Panc1 (cell line): ENCODE measurements around the gene EPDR1. TPM values are rescaled to one million over a fixed set of nuclear protein-coding genes. Genes with fewer than 3 reads are reported as not detected.

ENCODE experiments used
- ATAC-seq: fragments of 200-7000 bp; cut with Tn5 transposase; 2 replicates; pipeline ENCODE4 v1.9.1; 2020; ENCODE audit warnings: mild to moderate bottlenecking, moderate library complexity
- BruUV-seq: library from RNA; stranded (reverse); fragments of 400-500 nt; replicated peaks from 2 replicates; lab custom pipeline; 2021; lab: Mats Ljungman, UMichigan
- CTCF ChIA-PET: fragments of 300-600 bp; sonication (Branson Sonifier 250); formaldehyde crosslinking; loops from one replicate; lab custom pipeline; 2022; ENCODE audit warnings: antibody characterized with exemption; lab: Charles Lee
- POLR2A ChIA-PET: fragments of 300-600 bp; sonication (Branson Sonifier 250); formaldehyde crosslinking; loops from one replicate; lab custom pipeline; 2022; ENCODE audit warnings: antibody characterized with exemption; lab: Charles Lee
- DNase-seq: peaks from one replicate; pipeline ENCODE4 v3.0.0-alpha.2; 2010; ENCODE audit warnings: low read depth, low spot score
- H3K27ac ChIP-seq: 2 replicates; pipeline ENCODE4 v1.5.1; 2011; ENCODE audit warnings: mild to moderate bottlenecking, low read length, inconsistent platforms
- H3K27me3 ChIP-seq: fragments of 200-500 bp; sonication (Bioruptor generic); 2 replicates; pipeline ENCODE4 v1.6.0; 2014; ENCODE audit warnings: low read length, inconsistent platforms; ENCODE audit not compliant: control insufficient read depth, insufficient read depth
- H3K36me3 ChIP-seq: fragments of 200-500 bp; sonication (Bioruptor generic); 2 replicates; pipeline ENCODE4 v1.5.1; 2014; ENCODE audit warnings: inconsistent platforms, mild to moderate bottlenecking, low read length, moderate library complexity; ENCODE audit not compliant: control insufficient read depth, insufficient read depth
- H3K4me1 ChIP-seq: 2 replicates; pipeline ENCODE4 v1.5.1; 2011; ENCODE audit warnings: inconsistent platforms, mild to moderate bottlenecking, low read length, moderate library complexity; ENCODE audit not compliant: control insufficient read depth, insufficient read depth
- H3K4me3 ChIP-seq, 2 experiments: 2 replicates each; pipeline ENCODE4 v1.5.1; 2011 to 2012; ENCODE audit warnings: low read depth in 2 of 2, low read length in 2 of 2, mild to moderate bottlenecking in 2 of 2, inconsistent platforms in 1 of 2, moderate library complexity in 1 of 2
- H3K9me3 ChIP-seq: fragments of 200-500 bp; sonication (Bioruptor generic); 2 replicates; pipeline ENCODE4 v1.5.1; 2014; ENCODE audit warnings: low read depth, mild to moderate bottlenecking, inconsistent platforms, low read length, moderate library complexity; ENCODE audit not compliant: control insufficient read depth, insufficient read depth
- CTCF ChIP-seq: fragments of 450-650 bp; IDR thresholded peaks from 2 replicates; pipeline ENCODE4 v1.5.1; 2017; ENCODE audit warnings: mild to moderate bottlenecking
- POLR2AphosphoS5 ChIP-seq: IDR thresholded peaks from 2 replicates; pipeline ENCODE4 v1.6.1; 2012; ENCODE audit warnings: mild to moderate bottlenecking, low read depth, low read length, moderate library complexity
- SIN3A ChIP-seq: IDR thresholded peaks from 2 replicates; pipeline ENCODE4 v1.6.1; 2012; ENCODE audit warnings: low read depth, mild to moderate bottlenecking, low read length, moderate library complexity, borderline replicate concordance; ENCODE audit not compliant: insufficient read depth
- TCF7L2 ChIP-seq: IDR thresholded peaks from 2 replicates; pipeline ENCODE4 v1.6.1; 2011; ENCODE audit warnings: mild to moderate bottlenecking, low read depth, low read length, inconsistent platforms
- in situ Hi-C: cut with HindIII; loops from 2 replicates; pipeline ENCODE4 v1.10.0; 2016; ENCODE audit warnings: low sequenced_read_pairs, low pct_unique_long_range_greater_than_20kb
- intact Hi-C: fragments of 100-400 bp; cut with micrococcal nuclease; formaldehyde crosslinking; loops from one replicate; pipeline ENCODE4 v1.10.0; 2022; ENCODE audit not compliant: unreplicated experiment
- total RNA-seq: library from RNA; stranded (reverse); gene quantifications from one replicate; pipeline ENCODE4 v1.2.1, GENCODE V29; 2021; ENCODE audit not compliant: unreplicated experiment
- TF ChIP-seq, protein P1 (sequence below), 2 experiments: IDR thresholded peaks; 2 replicates each; pipeline ENCODE4 v1.6.1; 2011 to 2012; ENCODE audit warnings: low read depth in 2 of 2, control low read depth in 1 of 2, low read length in 1 of 2, mild to moderate bottlenecking in 1 of 2, moderate library complexity in 1 of 2; ENCODE audit not compliant: insufficient read depth in 1 of 2

The EPDR1 gene
- total RNA-seq, 1 experiment from 2014 or later: 86.6 TPM

DNA sequence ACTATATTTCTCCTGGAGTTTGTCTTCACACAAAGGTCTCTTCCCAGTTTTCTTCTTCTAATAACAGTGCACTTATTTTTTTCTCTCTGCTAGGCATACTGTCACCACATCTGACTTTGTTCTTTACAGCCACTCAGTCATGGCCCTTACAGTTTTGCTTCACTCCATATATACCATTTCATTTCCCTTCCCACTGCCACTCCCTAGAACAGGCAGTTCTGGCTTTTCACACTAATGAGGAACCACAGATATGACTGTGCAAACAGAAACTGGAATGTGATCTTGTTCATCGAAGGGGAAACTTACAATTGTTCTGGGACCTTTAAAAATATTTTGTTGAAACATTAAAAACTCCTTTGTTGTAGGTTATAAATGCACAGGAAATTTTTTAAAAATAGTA, 67.3 kb downstream of the EPDR1 start:
- Histone ChIP-seq H3K9me3 (no peaks in the 10 kb centered on the region; the same call in 1 of the 2 replicates), H3K27ac (no peak overlapping the region), H3K4me3 (no peak overlapping the region), H3K36me3 (no peaks in the 10 kb centered on the region), H3K4me1 (no peaks in the 10 kb centered on the region), H3K27me3 (no peaks in the 10 kb centered on the region)
- TF ChIP-seq, protein P1, sequence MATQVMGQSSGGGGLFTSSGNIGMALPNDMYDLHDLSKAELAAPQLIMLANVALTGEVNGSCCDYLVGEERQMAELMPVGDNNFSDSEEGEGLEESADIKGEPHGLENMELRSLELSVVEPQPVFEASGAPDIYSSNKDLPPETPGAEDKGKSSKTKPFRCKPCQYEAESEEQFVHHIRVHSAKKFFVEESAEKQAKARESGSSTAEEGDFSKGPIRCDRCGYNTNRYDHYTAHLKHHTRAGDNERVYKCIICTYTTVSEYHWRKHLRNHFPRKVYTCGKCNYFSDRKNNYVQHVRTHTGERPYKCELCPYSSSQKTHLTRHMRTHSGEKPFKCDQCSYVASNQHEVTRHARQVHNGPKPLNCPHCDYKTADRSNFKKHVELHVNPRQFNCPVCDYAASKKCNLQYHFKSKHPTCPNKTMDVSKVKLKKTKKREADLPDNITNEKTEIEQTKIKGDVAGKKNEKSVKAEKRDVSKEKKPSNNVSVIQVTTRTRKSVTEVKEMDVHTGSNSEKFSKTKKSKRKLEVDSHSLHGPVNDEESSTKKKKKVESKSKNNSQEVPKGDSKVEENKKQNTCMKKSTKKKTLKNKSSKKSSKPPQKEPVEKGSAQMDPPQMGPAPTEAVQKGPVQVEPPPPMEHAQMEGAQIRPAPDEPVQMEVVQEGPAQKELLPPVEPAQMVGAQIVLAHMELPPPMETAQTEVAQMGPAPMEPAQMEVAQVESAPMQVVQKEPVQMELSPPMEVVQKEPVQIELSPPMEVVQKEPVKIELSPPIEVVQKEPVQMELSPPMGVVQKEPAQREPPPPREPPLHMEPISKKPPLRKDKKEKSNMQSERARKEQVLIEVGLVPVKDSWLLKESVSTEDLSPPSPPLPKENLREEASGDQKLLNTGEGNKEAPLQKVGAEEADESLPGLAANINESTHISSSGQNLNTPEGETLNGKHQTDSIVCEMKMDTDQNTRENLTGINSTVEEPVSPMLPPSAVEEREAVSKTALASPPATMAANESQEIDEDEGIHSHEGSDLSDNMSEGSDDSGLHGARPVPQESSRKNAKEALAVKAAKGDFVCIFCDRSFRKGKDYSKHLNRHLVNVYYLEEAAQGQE (IDR thresholded peaks at IDR 0.05; ENCODE audit: insufficient read depth in 1 of 2, low read depth in 2 of 2, low read length in 1 of 2): no peak
- TF ChIP-seq CTCF (no peak), SIN3A (no peak), POLR2AphosphoS5 (no peak), TCF7L2 (no peak)
- ChIA-PET POLR2A (interaction anchor here (0.6 kb wide), 1 partner anchor 12 kb away, joined by 4 read pairs; no protein-coding TSS in a partner anchor), CTCF (no interaction called here)
- in situ Hi-C loops (no loop called here), intact Hi-C loops (no loop called here)
- no peak for ATAC-seq
- BruUV-seq: no TSS peak
- no peak for DNase-seq

DNA sequence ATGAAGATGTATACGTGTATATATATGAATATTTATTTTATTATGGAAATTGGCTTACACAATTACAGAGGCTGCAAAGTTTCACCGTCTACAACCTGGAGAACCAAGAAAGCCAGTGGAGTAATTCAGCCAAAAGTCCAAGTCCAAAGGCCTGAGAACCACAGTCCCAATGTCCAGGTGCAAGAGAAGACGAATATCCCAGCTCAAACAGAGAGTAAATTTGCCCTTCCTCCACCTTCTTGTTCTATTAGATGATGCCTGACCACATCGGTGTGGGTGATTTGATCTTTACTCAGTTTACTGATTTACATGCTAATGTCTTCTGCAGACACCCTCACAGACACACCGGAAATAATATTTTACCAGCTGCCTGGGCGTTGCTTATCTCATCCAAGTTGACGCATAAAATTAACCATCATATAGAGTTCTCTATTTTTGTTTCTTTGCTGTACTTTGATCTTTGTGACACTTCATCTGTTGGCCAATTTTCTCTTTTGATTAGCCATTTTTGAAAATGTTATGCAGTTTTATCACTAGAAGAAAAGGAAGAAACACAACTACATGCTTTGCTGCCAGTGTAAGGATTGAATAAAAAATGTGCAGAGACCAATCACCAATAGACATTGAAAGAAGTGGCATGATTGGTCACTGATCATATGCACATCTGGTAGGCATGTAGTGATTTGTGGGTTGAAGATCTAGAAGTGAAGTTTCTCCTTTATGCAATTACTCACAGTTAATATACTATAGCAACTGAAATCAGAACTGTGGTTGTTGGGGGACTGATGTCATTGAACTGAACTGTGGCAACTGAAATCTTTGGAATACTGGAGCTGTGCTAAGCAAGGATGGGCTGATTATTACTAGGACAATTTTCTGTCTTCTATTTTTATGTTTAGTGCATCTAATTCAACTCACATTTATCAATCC, 68.5 kb downstream of the EPDR1 start:
- in situ Hi-C loops (no loop called here), intact Hi-C loops (no loop called here)
- Histone ChIP-seq H3K4me3 (no peak overlapping the region), H3K27ac (no peak overlapping the region), H3K36me3 (no peaks in the 10 kb centered on the region), H3K9me3 (peaks cover 4% of the 10 kb centered on the region; the same call in 1 of the 2 replicates), H3K4me1 (no peaks in the 10 kb centered on the region), H3K27me3 (no peaks in the 10 kb centered on the region)
- TF ChIP-seq POLR2AphosphoS5 (no peak), TCF7L2 (no peak), SIN3A (no peak), CTCF (no peak)
- TF ChIP-seq, protein P1 (IDR thresholded peaks at IDR 0.05; ENCODE audit: insufficient read depth in 1 of 2, low read depth in 2 of 2, low read length in 1 of 2): no peak
- DNase-seq (no peak), ATAC-seq (no peak)
- BruUV-seq: no TSS peak
- CTCF ChIA-PET: no interaction called here
- POLR2A ChIA-PET: no interaction called here
